ENCODE measurements around the gene FILIP1. TPM values are rescaled to one million over a fixed set of nuclear protein-coding genes. Genes with fewer than 3 reads are reported as not detected.
A peak's percentile ranks its signal among the peaks of the same experiment; 100 is the strongest.

Gene FILIP1
- total RNA-seq, 1 donor from 2014 or later = 2.0 TPM

- Mint-ChIP-seq H3K36me3 (ENCODE audit: low read depth, unreplicated experiment) (no peaks in the 10 kb centered on the region), H3K4me1 (ENCODE audit: low read depth, unreplicated experiment) (peaks cover 2% of the 10 kb centered on the region), H3K27me3 (ENCODE audit: low read depth, unreplicated experiment) (no peaks in the 10 kb centered on the region), H3K27ac (ENCODE audit: unreplicated experiment) (no peak overlapping the region), H3K9me3 (ENCODE audit: unreplicated experiment) (no peaks in the 10 kb centered on the region), H3K4me3 (ENCODE audit: unreplicated experiment) (no peak overlapping the region)
- H3K9ac ChIP-seq (ENCODE audit: low read length) = no peak overlapping the region
- DNase-seq (ENCODE audit: low read depth) = no peak
- H3K9me3 ChIP-seq (ENCODE audit: insufficient read depth, low read depth, low read length) = no peaks in the 10 kb centered on the region
- H2AFZ ChIP-seq (ENCODE audit: low read depth, low read length) = no peak overlapping the region
- H3K4me3 ChIP-seq (ENCODE audit: insufficient read depth, low read depth, low read length) = no peak overlapping the region
- no peak for FAIRE-seq
- H3K79me2 ChIP-seq (ENCODE audit: insufficient read depth, low read length) = no peaks in the 10 kb centered on the region
- no peaks in the 10 kb centered on the region for H3K4me1 ChIP-seq (ENCODE audit: insufficient read depth, low read length)
- H3K36me3 ChIP-seq (ENCODE audit: insufficient read depth, low read length) = no peaks in the 10 kb centered on the region
- TF ChIP-seq EZH2 (IDR thresholded peaks at IDR 0.05; ENCODE audit: insufficient read depth, low read length) = no peak
- no peak for TF ChIP-seq CTCF (IDR thresholded peaks at IDR 0.05; ENCODE audit: insufficient read depth, low read depth, low read length)
- H3K27ac ChIP-seq (ENCODE audit: low read depth, low read length) = no peak overlapping the region
- no peak overlapping the region for H3K4me2 ChIP-seq (ENCODE audit: low read length)
- H4K20me1 ChIP-seq (ENCODE audit: insufficient read depth, low read length) = no peaks in the 10 kb centered on the region
- H3K27me3 ChIP-seq (ENCODE audit: insufficient read depth, low read length) = no peaks in the 10 kb centered on the region
These were observed 30.5 kb downstream of the FILIP1 start for GRCh38 chr6:75463061-75463460.

GRCh38 chr6:75460681-75461080 lies 32.9 kb downstream of the FILIP1 start:
- H3K36me3 ChIP-seq (ENCODE audit: insufficient read depth, low read length) = no peaks in the 10 kb centered on the region
- H3K9me3 Mint-ChIP-seq (ENCODE audit: unreplicated experiment) = no peaks in the 10 kb centered on the region
- TF ChIP-seq EZH2 (IDR thresholded peaks at IDR 0.05; ENCODE audit: insufficient read depth, low read length) (no peak), CTCF (IDR thresholded peaks at IDR 0.05; ENCODE audit: insufficient read depth, low read depth, low read length) (no peak)
- H3K4me1 ChIP-seq (ENCODE audit: insufficient read depth, low read length) = no peaks in the 10 kb centered on the region
- no peaks in the 10 kb centered on the region for H3K79me2 ChIP-seq (ENCODE audit: insufficient read depth, low read length)
- no peaks in the 10 kb centered on the region for H3K36me3 Mint-ChIP-seq (ENCODE audit: low read depth, unreplicated experiment)
- H3K4me2 ChIP-seq (ENCODE audit: low read length) = no peak overlapping the region
- no peaks in the 10 kb centered on the region for H3K27me3 Mint-ChIP-seq (ENCODE audit: low read depth, unreplicated experiment)
- no peak overlapping the region for H3K4me3 ChIP-seq (ENCODE audit: insufficient read depth, low read depth, low read length)
- no peak overlapping the region for H2AFZ ChIP-seq (ENCODE audit: low read depth, low read length)
- no peak overlapping the region for H3K9ac ChIP-seq (ENCODE audit: low read length)
- no peaks in the 10 kb centered on the region for H4K20me1 ChIP-seq (ENCODE audit: insufficient read depth, low read length)
- DNase-seq (ENCODE audit: low read depth) = peak; percentile 53
- H3K9me3 ChIP-seq (ENCODE audit: insufficient read depth, low read depth, low read length) = no peaks in the 10 kb centered on the region
- no peak overlapping the region for H3K27ac ChIP-seq (ENCODE audit: low read depth, low read length)
- peaks cover 2% of the 10 kb centered on the region for H3K4me1 Mint-ChIP-seq (ENCODE audit: low read depth, unreplicated experiment)
- no peak overlapping the region for H3K27ac Mint-ChIP-seq (ENCODE audit: unreplicated experiment)
- no peaks in the 10 kb centered on the region for H3K27me3 ChIP-seq (ENCODE audit: insufficient read depth, low read length)
- no peak overlapping the region for H3K4me3 Mint-ChIP-seq (ENCODE audit: unreplicated experiment)
- peak; percentile 72 for FAIRE-seq

- no peak overlapping the region for H3K27ac ChIP-seq (ENCODE audit: low read depth, low read length)
- no peaks in the 10 kb centered on the region for H3K4me1 ChIP-seq (ENCODE audit: insufficient read depth, low read length)
- no peak for FAIRE-seq
- no peak overlapping the region for H3K9ac ChIP-seq (ENCODE audit: low read length)
- no peaks in the 10 kb centered on the region for H3K9me3 Mint-ChIP-seq (ENCODE audit: unreplicated experiment)
- H3K36me3 Mint-ChIP-seq (ENCODE audit: low read depth, unreplicated experiment) = no peaks in the 10 kb centered on the region
- H3K9me3 ChIP-seq (ENCODE audit: insufficient read depth, low read depth, low read length) = no peaks in the 10 kb centered on the region
- no peaks in the 10 kb centered on the region for H3K27me3 Mint-ChIP-seq (ENCODE audit: low read depth, unreplicated experiment)
- no peaks in the 10 kb centered on the region for H4K20me1 ChIP-seq (ENCODE audit: insufficient read depth, low read length)
- TF ChIP-seq CTCF (IDR thresholded peaks at IDR 0.05; ENCODE audit: insufficient read depth, low read depth, low read length) (no peak), EZH2 (IDR thresholded peaks at IDR 0.05; ENCODE audit: insufficient read depth, low read length) (no peak)
- H3K4me2 ChIP-seq (ENCODE audit: low read length) = no peak overlapping the region
- no peaks in the 10 kb centered on the region for H3K36me3 ChIP-seq (ENCODE audit: insufficient read depth, low read length)
- H3K4me3 ChIP-seq (ENCODE audit: insufficient read depth, low read depth, low read length) = no peak overlapping the region
- no peaks in the 10 kb centered on the region for H3K27me3 ChIP-seq (ENCODE audit: insufficient read depth, low read length)
- peaks cover 2% of the 10 kb centered on the region for H3K4me1 Mint-ChIP-seq (ENCODE audit: low read depth, unreplicated experiment)
- H3K79me2 ChIP-seq (ENCODE audit: insufficient read depth, low read length) = no peaks in the 10 kb centered on the region
- H2AFZ ChIP-seq (ENCODE audit: low read depth, low read length) = no peak overlapping the region
- no peak overlapping the region for H3K4me3 Mint-ChIP-seq (ENCODE audit: unreplicated experiment)
- no peak overlapping the region for H3K27ac Mint-ChIP-seq (ENCODE audit: unreplicated experiment)
- DNase-seq (ENCODE audit: low read depth) = no peak
These were observed 34.7 kb downstream of the FILIP1 start for GRCh38 chr6:75458895-75459294.
